ENCODE measurements around the gene MBD3L2B. TPM values are rescaled to one million over a fixed set of nuclear protein-coding genes. Genes with fewer than 3 reads are reported as not detected.

MBD3L2B gene
- total and polyA plus RNA-seq, 2 donors (not counting 3 experiments of a cell fraction or from before 2014, with no cell fraction given), result not detected

GRCh38 chr19:6988257-6988656, 33.0 kb downstream of the MBD3L2B start:
- no peak for FAIRE-seq
- Histone ChIP-seq H3K9me1 (replicated peaks; ENCODE audit: control insufficient read depth, extremely low read depth, insufficient read depth, low read length) (no peaks in the 10 kb centered on the region), H3K27ac (ENCODE audit: insufficient read depth, low read depth, low read length) (no peak overlapping the region), H3K4me1 (ENCODE audit: control insufficient read depth, extremely low read depth, insufficient read depth, low read length) (no peaks in the 10 kb centered on the region), H3K4me3 (replicated peaks in 1 of 3; ENCODE audit: insufficient read depth in 1 of 3, low read depth in 1 of 3, low read length in 3 of 3) (no peak overlapping the region), H3K27me3 (ENCODE audit: control insufficient read depth in 2 of 2, insufficient read depth in 2 of 2, low read length in 2 of 2) (no peaks in the 10 kb centered on the region), H3K9ac (replicated peaks; ENCODE audit: extremely low read depth, insufficient read depth, low read length) (no peak overlapping the region), H3K36me3 (ENCODE audit: control insufficient read depth in 2 of 2, extremely low read depth in 1 of 2, insufficient read depth in 2 of 2, low read length in 2 of 2) (no peaks in the 10 kb centered on the region), H2AFZ (ENCODE audit: low read depth, low read length) (no peak overlapping the region), H4K20me1 (replicated peaks; ENCODE audit: control insufficient read depth, extremely low read depth, insufficient read depth, low read length) (no peaks in the 10 kb centered on the region), H3K4me2 (ENCODE audit: insufficient read depth, low read length) (no peak overlapping the region), H3K79me2 (ENCODE audit: control insufficient read depth, insufficient read depth, low read length) (no peaks in the 10 kb centered on the region), H3K9me3 (replicated peaks; ENCODE audit: control insufficient read depth, insufficient read depth, low read length) (no peaks in the 10 kb centered on the region)
- intact Hi-C loops (cut with micrococcal nuclease), result no loop called here
- CTCF ChIA-PET, result interaction anchor here (0.6 to 1.3 kb wide), 3 partner anchors 12 to 25 kb away, joined by 3 to 4 read pairs (median 3); no protein-coding TSS in a partner anchor
- TF ChIP-seq POLR2AphosphoS5 (IDR thresholded peaks at IDR 0.05; ENCODE audit: insufficient read depth, low read depth, low read length) (no peak), POLR2A (IDR thresholded peaks at IDR 0.05; ENCODE audit: low read depth, low read length) (no peak), JUN (IDR thresholded peaks at IDR 0.05; ENCODE audit: borderline replicate concordance, insufficient read depth, insufficient read length, low read depth) (no peak), FOS (IDR thresholded peaks at IDR 0.05; ENCODE audit: borderline replicate concordance, insufficient read depth, low read length) (no peak)
- DNase-seq (ENCODE audit: low read depth, low spot score), result no peak
- POLR2A ChIA-PET, result no interaction called here
- BruUV-seq (replicated peaks), result no TSS peak
- dilution Hi-C loops (cut with MboI; ENCODE audit: extremely low pct_ligation_motif_present, low sequenced_read_pairs), result no loop called here

- Histone ChIP-seq H3K27ac (ENCODE audit: insufficient read depth, low read depth, low read length) (no peak overlapping the region), H3K4me3 (replicated peaks in 1 of 3; ENCODE audit: insufficient read depth in 1 of 3, low read depth in 1 of 3, low read length in 3 of 3) (no peak overlapping the region), H3K9me1 (replicated peaks; ENCODE audit: control insufficient read depth, extremely low read depth, insufficient read depth, low read length) (no peaks in the 10 kb centered on the region), H3K9ac (replicated peaks; ENCODE audit: extremely low read depth, insufficient read depth, low read length) (no peak overlapping the region), H3K4me2 (ENCODE audit: insufficient read depth, low read length) (no peak overlapping the region), H4K20me1 (replicated peaks; ENCODE audit: control insufficient read depth, extremely low read depth, insufficient read depth, low read length) (no peaks in the 10 kb centered on the region), H3K9me3 (replicated peaks; ENCODE audit: control insufficient read depth, insufficient read depth, low read length) (no peaks in the 10 kb centered on the region), H3K4me1 (ENCODE audit: control insufficient read depth, extremely low read depth, insufficient read depth, low read length) (no peaks in the 10 kb centered on the region), H2AFZ (ENCODE audit: low read depth, low read length) (no peak overlapping the region), H3K36me3 (ENCODE audit: control insufficient read depth in 2 of 2, extremely low read depth in 1 of 2, insufficient read depth in 2 of 2, low read length in 2 of 2) (no peaks in the 10 kb centered on the region), H3K79me2 (ENCODE audit: control insufficient read depth, insufficient read depth, low read length) (no peaks in the 10 kb centered on the region), H3K27me3 (ENCODE audit: control insufficient read depth in 2 of 2, insufficient read depth in 2 of 2, low read length in 2 of 2) (no peaks in the 10 kb centered on the region)
- DNase-seq (ENCODE audit: low read depth, low spot score) (no peak), FAIRE-seq (no peak)
- CTCF ChIA-PET, result interaction anchor here (0.7 to 1.3 kb wide), 2 partner anchors 13 to 24 kb away, joined by 3 to 4 read pairs; no protein-coding TSS in a partner anchor
- dilution Hi-C loops (cut with MboI; ENCODE audit: extremely low pct_ligation_motif_present, low sequenced_read_pairs), result no loop called here
- BruUV-seq (replicated peaks), result no TSS peak
- POLR2A ChIA-PET, result no interaction called here
- TF ChIP-seq EZH2 (IDR thresholded peaks at IDR 0.05; ENCODE audit: borderline replicate concordance, low read depth, low read length, severe bottlenecking) (no peak), MAX (IDR thresholded peaks at IDR 0.05; ENCODE audit: insufficient read depth, insufficient read length) (no peak), CTCF (IDR thresholded peaks at IDR 0.05; ENCODE audit: extremely low read depth in 1 of 2, insufficient read depth in 1 of 2, low read depth in 1 of 2, low read length in 2 of 2) (no peak), FOS (IDR thresholded peaks at IDR 0.05; ENCODE audit: borderline replicate concordance, insufficient read depth, low read length) (no peak), POLR2AphosphoS5 (IDR thresholded peaks at IDR 0.05; ENCODE audit: insufficient read depth, low read depth, low read length) (no peak), GATA2 (IDR thresholded peaks at IDR 0.05; ENCODE audit: insufficient read depth, insufficient read length, low read depth, low read length) (no peak), JUN (IDR thresholded peaks at IDR 0.05; ENCODE audit: borderline replicate concordance, insufficient read depth, insufficient read length, low read depth) (no peak), MYC (IDR thresholded peaks at IDR 0.05; ENCODE audit: low read depth, low read length) (no peak), POLR2A (IDR thresholded peaks at IDR 0.05; ENCODE audit: low read depth, low read length) (no peak)
- intact Hi-C loops (cut with micrococcal nuclease), result no loop called here
Observed at GRCh38 chr19:6987850-6988249, 33.4 kb downstream of the MBD3L2B start.
